ENCODE data around the gene TMEM151A.

The TMEM151A gene

GRCh38 chr11:66283461-66284105 lies 8.1 kb upstream of the TMEM151A start:
- DNase-seq = no peak

DNA sequence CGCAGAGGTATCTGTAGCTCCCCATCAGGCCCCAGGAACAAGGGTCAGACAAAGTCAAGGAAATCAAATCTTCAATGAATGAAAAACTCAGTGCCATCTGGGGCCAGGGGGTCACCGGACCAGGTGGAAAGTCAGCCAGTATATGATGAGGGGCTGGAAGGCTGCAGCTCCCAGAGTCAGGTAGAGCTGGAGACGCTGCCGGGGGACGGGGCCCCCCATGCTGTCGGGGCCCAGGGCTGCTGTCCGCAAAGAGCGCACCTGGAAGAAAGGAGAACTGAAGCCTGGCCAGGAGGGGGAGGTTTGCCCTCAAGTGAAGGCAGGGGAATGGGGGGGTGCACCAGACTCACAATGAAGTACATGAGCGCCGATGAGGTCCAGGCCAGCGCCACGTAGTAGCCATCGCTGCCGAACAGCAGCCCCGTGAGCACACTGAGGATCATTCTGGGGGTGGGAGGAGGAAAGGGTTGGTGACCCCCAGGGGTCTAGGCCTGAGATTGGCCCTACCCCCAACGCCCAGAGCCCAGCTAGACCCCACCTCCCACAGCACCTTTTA lies 7.1 kb upstream of the TMEM151A start:
- DNase-seq = no peak

- DNase-seq = no peak
Observed at GRCh38 chr11:66285250-66285947, 6.3 kb upstream of the TMEM151A start.

DNA sequence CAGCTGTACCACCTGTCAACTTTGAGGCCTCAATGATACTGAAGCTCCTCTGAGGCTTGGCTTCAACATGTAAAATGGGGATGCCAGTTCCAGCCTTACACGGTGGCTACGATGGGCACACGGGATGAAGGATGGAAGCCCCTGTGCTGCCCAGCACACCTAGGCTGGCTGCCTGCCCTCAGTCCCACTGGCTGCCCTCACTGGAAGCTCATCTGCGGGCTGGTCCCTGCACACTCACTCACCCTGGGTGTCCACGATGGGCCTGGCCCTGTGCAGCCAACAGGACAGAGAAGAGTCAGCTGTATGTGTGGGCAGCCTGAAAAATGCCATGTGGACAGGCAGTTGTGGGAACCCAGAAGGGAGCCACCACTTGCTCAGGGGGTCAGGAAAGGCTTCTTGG lies 5.0 kb upstream of the TMEM151A start:
- DNase-seq = no peak

DNA sequence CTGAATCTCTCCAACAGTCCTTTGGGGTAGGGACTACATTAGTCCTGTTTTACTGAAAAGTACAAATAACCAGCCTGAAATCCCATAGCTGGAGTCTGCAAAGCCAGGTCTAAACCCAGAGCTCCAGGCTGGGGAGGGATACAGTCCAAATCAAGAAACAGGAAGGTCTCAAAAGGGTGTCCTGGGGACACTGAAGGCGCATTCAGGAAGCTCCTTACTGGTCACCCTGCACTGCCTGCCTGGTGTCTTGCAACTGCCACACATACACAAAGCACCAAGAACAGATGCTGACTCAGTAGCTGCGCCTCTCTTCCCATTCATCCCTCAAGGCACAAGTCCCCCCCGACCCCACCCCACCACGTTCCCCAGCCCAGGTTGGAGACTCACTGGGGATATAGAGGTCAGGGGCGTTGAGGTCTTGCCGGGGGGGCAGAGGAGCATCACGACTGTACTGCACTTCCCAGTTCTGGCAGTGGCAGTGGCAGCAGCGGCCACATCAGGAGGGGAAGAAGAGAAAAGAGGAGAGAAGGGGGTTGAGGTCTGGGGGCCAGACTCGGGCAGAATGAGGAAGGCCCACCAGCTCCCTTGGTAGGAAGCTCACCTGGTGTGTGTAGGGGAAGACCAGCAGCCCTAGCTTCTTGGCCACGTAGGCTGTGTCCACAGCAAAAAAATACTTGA lies 4.3 kb upstream of the TMEM151A start:
- no peak for DNase-seq

DNA sequence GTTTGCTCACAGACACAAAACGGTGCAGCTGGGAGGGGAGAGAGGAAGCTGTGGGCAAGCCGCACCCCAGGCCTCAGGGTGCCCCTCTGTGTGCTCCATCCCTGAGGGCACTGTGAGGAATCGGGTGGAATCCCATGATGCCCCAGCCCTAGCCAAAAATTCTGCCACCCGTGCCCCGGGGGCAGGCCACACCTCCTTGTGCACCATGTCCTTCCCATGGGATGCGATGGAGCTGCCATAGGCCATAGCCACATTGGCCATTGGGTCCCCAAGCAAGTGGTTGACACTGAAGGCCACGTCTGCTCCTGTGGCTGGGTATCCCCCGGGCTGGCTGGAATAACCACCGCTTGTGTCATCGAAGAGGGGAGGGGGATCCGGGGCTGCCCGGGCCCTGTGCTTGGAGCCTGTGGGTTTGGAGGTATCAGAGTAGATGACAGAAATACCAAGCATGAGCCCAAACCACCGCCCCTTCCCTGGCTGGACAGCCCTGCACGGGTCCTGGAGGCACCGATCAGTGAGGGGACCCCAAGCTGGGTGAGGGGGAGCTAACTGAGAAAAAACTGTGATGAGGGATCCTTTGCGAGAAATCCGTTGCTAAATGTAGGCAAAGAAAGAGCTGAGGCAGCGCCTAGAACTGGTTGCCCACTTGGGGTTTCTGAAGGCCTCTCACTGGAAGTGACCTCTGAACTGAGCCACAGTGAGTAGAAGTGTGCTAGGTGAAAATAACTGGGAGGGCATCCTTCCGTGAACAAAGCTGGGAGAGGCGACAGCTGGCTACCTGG lies 3.6 kb upstream of the TMEM151A start:
- no peak for DNase-seq

GRCh38 chr11:66288671-66289547 lies 2.8 kb upstream of the TMEM151A start, which contains the start of gene YIF1A:
Gene YIF1A (minus strand): TSS chr11:66289143. CDS start chr11:66288985, 158 bp downstream.
- DNase-seq = peak; percentile 99

DNA sequence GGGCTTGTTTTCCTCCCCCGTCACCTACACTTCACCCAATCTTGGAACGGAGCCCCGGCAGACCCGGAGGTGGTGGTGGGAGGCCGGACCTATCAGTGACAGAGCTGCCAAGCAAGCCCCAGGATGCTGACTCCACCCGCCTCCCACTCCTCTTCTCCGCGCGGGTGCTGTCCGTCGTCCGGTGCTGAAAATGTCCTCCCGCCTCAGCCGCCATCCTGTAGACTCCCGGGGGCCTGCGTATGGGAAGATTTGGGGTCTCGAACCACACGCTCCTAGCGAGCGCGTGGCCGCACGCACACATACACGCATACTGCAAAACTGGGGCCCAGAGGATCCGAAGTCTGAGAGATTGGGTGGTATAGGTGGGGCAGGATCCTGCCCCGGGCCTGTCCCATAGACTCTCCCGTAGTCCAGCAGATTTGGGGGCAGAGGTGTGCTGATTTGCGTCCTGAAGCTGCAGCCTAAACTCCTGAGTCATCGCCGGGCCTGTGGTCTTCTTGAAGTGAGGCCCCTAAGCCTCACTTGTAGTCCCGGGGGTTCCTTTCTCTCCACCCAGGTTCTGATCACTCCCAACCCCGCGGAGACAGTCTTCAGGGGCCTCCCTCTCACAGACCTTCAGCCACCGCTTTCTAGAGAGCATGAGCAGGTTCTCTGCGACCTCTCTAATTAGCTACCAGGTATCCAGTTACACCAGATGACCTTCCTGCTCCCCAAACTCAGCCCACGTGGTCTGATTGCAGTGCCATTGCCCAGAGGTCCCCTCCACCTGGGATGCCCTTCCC lies 2.0 kb upstream of the TMEM151A start:
- peak; percentile 91 for DNase-seq

DNA sequence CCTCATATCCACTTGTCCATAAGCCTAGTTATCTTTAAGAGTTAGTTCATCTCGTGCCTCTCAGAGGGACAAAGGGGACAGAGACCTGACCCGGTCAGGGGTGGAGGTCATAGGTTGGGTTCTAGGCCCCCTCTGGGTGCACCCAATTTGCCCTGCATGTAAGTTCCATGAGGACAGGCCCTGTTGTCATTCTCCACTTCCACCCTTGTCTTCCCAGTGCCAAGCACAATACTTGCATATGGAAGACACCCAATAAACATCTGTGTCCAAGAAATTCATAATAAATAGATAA lies 1.4 kb upstream of the TMEM151A start:
- no peak for DNase-seq

DNA sequence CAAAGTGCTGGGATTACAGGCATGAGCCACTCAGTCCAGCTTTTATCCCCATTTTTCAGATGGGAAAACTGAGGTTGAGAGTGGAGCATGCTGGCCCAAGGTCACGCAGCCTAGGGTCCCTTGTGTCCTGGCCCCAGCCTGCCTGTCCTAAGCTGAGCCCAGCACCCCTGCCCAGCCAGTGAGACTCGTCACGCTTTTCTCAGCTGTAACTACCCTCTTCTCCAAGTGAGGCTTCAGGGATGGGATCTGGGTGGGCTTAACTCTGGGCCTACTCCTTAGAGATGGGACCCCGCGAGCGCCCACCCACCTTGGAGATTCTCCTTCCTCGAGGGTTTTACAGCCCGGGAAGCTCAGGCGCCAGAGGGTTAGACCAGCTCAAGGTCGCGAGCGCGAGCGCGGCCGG lies 390 bp upstream of the TMEM151A start:
- DNase-seq = no peak

DNA sequence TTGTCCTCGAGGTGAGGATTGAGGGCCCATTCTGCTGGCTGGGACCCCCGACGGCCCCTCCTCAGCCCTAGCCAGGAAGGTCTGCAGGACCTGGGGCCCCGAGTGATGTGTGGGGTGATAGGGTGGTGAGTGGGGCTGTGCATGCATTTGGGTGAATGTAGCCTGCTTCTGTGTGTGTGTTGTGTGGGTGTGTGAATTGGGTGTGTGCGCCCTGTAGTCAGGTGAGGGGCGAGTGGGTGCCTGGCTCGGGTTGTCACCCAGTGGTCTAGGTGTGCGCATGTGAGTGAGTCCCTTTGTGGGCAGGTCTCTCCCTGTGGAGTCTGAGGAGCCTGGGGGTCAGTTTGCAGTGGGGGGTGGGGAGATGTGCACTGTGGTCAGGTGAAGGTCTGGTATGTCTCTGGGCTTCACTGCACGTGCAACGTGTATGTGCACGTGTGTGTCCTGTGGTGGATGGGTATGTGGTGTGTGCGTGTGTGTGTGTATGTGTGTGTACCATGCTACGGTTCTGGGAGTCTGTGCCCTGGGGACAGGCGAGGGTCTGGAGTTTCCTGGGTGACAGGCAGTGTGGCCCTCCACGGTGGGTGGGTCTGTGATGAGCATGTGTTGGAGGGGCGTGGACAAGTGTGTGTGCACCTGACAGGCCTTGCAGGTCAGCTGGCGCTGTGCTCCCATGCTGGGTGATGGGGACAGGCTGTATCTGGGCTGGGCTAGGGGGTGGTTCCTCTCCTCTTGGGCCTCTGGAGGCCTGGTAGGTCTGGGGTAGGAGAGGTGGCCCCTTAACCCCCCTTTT lies 1.0 kb downstream of the TMEM151A start:
- no peak for DNase-seq

DNA sequence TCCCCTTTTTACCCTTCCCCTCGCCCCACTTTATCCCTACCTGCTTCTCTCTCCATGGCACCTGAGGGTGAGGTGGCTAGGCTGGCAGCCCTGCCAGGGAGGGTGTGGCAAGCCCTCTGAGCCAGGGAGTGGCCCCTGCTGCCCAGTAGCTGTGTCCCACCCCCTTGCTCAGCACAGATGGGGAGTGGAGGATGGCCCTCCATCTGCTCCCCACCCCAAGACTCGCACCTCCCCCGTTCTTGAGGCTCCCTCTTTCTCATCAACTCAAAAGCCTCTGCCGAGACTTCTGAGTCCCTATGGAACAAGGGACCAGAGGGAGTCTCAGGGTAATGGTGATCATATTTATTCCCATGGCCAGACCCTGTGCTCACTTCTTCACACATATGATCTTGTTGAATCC lies 1.7 kb downstream of the TMEM151A start:
- DNase-seq = no peak

GRCh38 chr11:66293777-66294625 lies 2.3 kb downstream of the TMEM151A start:
- no peak for DNase-seq

DNA sequence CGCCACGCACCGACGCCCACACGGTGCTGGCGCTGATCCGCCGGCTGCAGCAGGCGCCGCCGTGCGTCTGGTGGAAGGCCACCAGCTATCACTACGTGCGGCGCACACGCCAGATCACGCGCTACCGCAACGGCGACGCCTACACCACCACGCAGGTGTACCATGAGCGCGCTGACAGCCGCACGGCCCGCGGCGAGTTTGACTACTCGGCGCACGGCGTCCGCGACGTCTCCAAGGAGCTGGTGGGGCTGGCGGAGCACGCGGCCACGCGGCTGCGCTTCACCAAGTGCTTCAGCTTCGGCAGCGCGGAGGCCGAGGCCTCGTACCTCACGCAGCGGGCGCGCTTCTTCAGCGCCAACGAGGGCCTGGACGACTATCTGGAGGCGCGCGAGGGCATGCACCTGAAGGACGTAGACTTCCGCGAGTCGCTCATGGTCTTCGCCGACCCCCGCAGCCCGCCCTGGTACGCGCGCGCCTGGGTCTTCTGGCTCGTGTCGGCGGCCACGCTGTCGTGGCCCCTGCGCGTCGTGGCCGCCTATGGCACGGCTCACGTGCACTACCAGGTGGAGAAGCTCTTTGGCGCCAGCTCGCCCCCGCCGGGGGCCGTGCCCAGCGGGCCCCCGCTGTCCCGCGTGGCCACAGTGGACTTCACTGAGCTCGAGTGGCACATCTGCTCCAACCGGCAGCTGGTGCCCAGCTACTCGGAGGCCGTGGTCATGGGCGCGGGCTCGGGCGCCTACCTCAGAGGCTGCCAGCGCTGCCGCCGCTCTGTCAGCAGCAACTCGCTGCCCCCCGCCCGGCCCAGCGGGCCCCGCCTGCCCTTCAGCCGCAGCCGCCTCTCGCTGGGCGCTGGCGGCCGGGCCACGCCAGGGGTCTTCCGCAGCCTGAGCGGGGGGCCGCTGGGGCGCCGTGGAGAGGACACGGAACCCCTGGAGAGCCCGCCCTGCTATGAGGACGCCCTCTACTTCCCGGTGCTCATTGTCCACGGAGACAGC lies 3.2 kb downstream of the TMEM151A start:
- no peak for DNase-seq

- no peak for DNase-seq
Observed at GRCh38 chr11:66297610-66298009, 5.9 kb downstream of the TMEM151A start.

DNA sequence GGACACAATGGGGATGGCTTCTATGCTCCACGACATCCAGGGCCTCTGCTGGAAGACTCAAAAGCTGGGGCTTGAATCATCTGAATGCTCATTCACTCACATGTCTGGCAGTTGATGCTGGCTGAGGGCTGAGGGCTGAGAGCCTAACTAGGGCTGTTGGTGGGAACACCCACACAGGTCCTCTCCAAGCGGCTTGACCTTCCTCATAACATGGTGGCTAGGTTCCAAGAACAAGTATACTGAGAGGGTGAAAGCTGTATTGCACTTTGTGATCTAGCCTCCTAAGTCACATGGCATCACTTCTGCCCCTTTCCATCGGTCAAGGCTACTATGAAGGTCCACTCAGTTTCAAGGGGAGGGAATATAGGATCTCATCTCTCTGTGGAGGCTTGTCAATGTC lies 7.5 kb downstream of the TMEM151A start:
- no peak for DNase-seq

DNA sequence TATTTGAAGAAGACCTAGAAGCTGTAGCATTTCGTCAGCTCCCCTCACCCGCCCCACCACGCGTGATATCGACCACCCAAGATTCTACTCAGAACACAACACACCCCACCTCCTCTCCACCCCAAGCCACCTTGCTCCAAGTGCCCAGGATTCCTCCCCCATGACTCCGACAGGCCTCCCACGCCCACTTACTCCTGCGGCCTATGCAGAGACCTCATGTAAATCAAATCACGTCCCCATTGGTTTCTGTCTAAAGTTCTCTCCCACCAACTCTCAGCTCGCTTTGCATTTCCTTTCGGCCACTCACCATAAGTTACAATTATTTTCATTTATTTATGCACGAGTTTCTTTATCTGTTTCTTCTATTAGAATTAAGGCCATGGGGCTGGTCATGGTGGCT lies 11.0 kb downstream of the TMEM151A start:
- DNase-seq = no peak

GRCh38 chr11:66309475-66309874 lies 17.8 kb downstream of the TMEM151A start:
- DNase-seq = no peak
